MV-4-11 (cell line): ENCODE results near the gene CDHR2.

Experiments used
- DNase-seq: peaks from one replicate; lab custom pipeline; 2025; lab: John Stamatoyannopoulos, UW

Gene CDHR2

DNA sequence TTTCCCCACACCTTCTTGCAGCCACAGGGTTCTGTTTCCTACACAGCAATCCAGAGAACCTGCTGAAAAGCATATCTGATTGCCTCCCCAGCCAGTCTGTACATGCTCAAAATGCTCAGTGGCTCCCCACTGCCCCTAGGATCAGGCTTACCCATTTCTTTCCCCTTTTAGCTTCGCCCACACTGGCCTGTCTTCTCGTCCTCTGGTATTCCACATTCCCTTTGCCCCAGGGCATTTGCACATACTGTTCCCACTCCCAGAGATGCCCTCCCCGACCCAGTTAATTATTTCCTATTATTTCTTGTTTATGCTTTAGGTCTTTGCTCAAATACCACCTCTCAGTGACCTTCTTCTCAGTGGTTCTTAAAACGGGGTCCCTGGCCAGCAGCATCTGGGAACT lies 91.5 kb downstream of the CDHR2 start:
- no peak for DNase-seq

DNA sequence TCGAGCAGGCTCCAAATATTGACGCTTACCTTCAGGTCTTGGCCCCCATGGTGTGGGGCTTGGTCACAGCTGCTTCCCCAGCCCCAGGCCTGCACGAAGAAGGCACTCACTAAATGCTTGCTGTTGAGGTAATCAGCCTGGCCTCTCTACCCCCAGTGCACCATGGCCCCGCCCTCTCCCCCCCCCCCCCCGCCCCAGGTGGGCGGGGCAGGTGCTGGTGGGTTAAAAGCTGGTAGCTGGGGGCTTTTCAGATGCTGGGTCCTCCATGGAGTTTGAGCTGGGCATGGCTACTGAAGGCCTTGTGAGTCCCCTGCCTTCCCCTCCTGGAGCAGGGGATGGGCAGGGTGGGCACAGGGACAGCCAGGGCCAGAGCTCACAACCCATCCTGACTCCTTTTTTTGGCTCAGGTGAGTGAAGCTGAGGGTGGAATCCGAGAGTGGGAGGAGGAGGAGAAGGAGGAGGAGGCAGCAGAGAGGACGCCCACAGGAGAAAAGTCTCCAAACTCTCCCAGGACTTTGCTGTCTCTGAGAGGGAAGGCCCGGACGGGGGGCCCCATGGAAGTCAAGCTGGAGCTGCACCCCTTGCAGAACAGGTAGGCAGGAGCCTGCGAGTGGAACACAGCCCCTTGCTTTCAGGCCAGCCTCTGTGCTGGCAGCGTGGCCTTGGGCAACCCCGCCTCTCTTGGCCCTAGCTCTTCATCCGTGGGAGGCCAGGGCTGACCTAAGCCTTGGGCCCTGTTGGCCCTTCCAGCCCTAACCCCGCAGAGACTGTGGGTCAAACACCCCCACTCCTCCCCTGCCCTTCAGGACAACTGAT lies 93.7 kb downstream of the CDHR2 start:
- no peak for DNase-seq

- DNase-seq, result no peak
These were observed 94.5 kb downstream of the CDHR2 start for GRCh38 chr5:176643491-176644219.

- no peak for DNase-seq
These were observed 95.2 kb downstream of the CDHR2 start for GRCh38 chr5:176644294-176644693.

DNA sequence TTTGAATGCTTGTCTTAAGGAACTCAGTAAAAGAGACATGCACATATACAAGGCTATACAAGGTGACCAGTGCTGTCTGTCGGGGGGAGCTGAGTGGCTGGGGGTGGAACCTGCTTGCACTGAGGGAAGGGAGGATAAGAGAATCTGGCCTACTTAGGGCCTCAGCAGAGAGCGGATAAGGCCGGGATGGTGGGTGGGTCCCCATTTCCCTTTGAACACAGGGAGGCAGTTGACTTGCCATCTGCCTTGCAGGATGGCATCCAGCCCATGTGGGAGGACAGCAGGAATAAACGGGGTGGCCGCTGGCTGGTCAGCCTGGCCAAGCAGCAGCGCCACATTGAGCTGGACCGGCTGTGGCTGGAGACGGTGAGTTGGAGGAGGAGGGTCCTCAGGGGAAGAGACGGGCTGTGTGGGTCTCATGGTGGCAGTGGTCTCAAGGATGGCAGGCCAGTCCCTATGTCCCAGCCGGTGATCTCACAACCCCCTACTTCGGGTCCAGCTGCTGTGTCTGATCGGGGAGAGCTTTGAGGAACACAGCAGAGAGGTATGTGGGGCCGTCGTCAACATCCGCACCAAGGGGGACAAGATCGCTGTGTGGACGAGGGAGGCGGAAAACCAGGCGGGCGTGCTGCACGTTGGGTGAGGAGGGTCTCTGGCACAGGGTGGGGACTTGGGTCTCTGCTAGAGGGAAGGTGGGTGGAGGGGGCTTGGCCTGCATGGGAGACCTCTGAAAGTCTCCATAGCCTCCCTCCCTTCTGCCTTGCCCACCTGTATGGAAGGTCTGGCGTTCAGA lies 95.9 kb downstream of the CDHR2 start:
- DNase-seq, result no peak
